Measurements from ENCODE around the gene ISM1.

ISM1 gene

DNA sequence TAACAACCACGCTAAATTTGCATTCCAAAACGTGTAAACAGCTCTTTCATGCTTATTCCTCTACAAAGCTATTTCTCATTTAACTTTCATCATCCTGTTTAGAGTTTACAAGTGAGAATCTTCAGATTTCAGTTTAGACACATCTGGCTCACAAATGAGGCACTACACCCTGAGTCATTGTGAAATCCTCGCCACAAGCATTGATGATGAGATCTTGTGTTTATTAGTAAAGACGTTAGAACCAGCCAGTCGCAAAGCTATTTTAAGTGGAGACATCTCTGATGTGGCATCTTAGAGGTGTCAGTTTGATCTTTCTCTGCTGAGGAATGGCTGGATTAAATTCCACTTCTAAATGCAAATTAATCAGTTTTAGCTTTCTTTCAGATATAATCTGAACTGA lies 8.3 kb upstream of the ISM1 start:
- no peak for TF ChIP-seq CTCF (IDR thresholded peaks at IDR 0.05)

DNA sequence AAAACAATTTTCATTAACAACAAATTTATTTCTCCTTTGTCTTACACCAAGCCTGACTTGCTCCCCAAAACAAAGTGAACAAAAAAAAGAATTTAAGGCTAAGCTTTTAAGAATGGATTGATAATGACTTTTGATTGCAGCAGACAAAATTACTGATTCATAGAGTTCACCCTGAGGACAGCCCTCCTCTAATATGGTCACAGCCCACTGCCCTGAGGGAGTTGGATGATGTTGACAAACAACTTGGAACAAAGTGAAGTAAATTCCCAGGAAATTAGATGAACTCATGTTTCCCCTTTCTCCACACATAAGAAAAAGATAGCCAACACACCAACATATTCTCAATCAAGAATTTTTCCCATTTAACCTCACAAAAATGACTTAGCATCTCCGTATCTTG lies 7.7 kb upstream of the ISM1 start:
- no peak for TF ChIP-seq CTCF (IDR thresholded peaks at IDR 0.05)

GRCh38 chr20:13216533-13216932 lies 4.5 kb upstream of the ISM1 start:
- TF ChIP-seq CTCF (IDR thresholded peaks at IDR 0.05): no peak

- no peak for TF ChIP-seq CTCF (IDR thresholded peaks at IDR 0.05)
Observed at GRCh38 chr20:13219327-13220193, 1.5 kb upstream of the ISM1 start.

GRCh38 chr20:13220194-13220903 lies 725 bp upstream of the ISM1 start:
- TF ChIP-seq CTCF (IDR thresholded peaks at IDR 0.05): no peak

DNA sequence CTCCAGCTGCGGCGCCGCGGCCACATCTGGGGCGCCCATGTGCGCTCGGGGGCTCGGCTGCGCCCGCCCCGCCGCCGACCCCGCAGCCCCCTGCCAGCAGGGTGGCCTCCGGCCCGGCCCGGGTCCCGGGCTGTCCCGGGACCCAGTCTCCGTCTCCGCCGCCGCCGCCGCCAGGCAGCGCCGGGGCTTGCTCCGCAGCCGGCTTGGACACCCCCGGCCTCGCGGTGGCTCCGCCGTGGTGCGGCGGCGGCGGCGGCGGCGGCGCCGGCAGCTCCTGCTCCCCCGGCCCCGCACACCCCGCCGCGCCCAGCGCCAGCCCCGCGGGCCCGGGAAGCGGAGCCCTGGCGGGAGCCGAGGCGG lies 219 bp downstream of the ISM1 start:
- no peak for TF ChIP-seq CTCF (IDR thresholded peaks at IDR 0.05)

DNA sequence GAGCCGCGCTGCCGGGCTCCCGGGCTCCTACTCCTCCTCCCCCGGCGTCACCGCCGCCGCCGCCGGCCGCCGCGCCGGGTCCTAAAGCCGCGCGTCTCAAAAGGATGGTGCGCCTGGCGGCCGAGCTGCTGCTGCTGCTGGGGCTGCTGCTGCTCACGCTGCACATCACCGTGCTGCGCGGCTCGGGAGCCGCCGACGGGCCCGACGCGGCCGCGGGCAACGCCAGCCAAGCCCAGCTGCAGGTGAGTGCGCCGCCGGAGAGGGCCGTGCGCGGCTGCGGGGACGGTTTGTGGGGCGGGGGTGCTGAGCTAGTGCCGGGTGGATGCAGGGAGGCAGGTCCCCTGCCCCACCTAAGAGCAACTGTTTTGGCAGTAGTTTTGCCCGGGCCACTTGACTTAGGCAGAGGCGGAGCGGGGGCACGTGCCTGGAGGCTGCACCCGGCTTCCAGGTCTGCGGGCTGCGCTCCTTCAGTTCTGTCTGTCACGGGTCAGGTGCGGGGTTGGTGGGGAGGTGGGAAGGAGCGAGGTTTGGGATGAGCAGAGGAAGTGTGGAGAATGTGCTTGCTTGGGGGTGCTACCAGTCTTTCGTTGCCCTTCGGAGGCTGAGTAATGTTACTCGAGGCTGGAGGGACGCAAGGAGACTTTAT lies 722 bp downstream of the ISM1 start:
- 0 out of 2 replicates have a peak, but pooled peaks have one; percentile 13 for TF ChIP-seq CTCF (IDR thresholded peaks at IDR 0.05)

Data from LNCAP (cell line).